CD14-positive monocyte (primary cell): ENCODE results near the gene TMED9. TPM values are rescaled to one million over a fixed set of nuclear protein-coding genes. Genes with fewer than 3 reads are reported as not detected.

Source experiments
- DNase-seq, 3 donors: peaks; one replicate each; pipeline ENCODE4 v3.0.0-alpha.2; 2011 to 2022
- H2AFZ ChIP-seq: 2 replicates; pipeline ENCODE4 v1.6.0; 2012; ENCODE audit warnings: mild to moderate bottlenecking, low read depth, low read length, inconsistent platforms; ENCODE audit not compliant: insufficient read depth, poor library complexity, severe bottlenecking
- H3K27ac ChIP-seq, 2 donors: 1 replicate in 1 of 2; 2 replicates in 1 of 2; pipeline ENCODE4 v1.5.1; 2012 to 2013; ENCODE audit warnings: low read length in 2 of 2, control low read depth in 1 of 2, inconsistent platforms in 1 of 2, low read depth in 1 of 2, mild to moderate bottlenecking in 1 of 2
- H3K27me3 ChIP-seq, 2 donors: one replicate each; pipeline versions ENCODE4 v1.6.0 to v1.6.1; 2011 to 2013; ENCODE audit warnings: low read length in 2 of 2; ENCODE audit not compliant: control insufficient read depth in 2 of 2, insufficient read depth in 2 of 2
- H3K36me3 ChIP-seq, 2 donors: replicated peaks in 1 of 2; 1 replicate in 1 of 2; 2 replicates in 1 of 2; pipeline versions ENCODE4 v1.5.1 to v1.6.1; 2012 to 2013; ENCODE audit warnings: low read length in 2 of 2, control low read depth in 1 of 2, inconsistent platforms in 1 of 2, mild to moderate bottlenecking in 1 of 2; ENCODE audit not compliant: insufficient read depth in 2 of 2, control insufficient read depth in 1 of 2
- H3K4me1 ChIP-seq, 2 donors: 1 replicate in 1 of 2; 2 replicates in 1 of 2; pipeline versions ENCODE4 v1.5.1 to v1.6.1; 2012 to 2013; ENCODE audit warnings: low read length in 2 of 2, control low read depth in 1 of 2, inconsistent platforms in 1 of 2, mild to moderate bottlenecking in 1 of 2, moderate library complexity in 1 of 2; ENCODE audit not compliant: insufficient read depth in 2 of 2, control insufficient read depth in 1 of 2
- H3K4me2 ChIP-seq: replicated peaks from 2 replicates; pipeline ENCODE3; 2012; ENCODE audit warnings: low read length, moderate library complexity, mild to moderate bottlenecking; ENCODE audit not compliant: poor library complexity, severe bottlenecking; ENCODE audit errors: extremely low read depth
- H3K4me3 ChIP-seq, 3 experiments: fragments of 200-600 bp in 1 of 3; sonication (generic) in 1 of 3; replicated peaks in 1 of 3; 1 replicate in 2 of 3; 2 replicates in 1 of 3; pipeline ENCODE4 v1.5.1; 2011 to 2013; ENCODE audit warnings: low read length in 3 of 3, mild to moderate bottlenecking in 3 of 3, control low read depth in 2 of 3, low read depth in 2 of 3, inconsistent platforms in 1 of 3, moderate library complexity in 1 of 3
- H3K79me2 ChIP-seq: 2 replicates; pipeline ENCODE4 v1.6.0; 2012; ENCODE audit warnings: mild to moderate bottlenecking, control low read depth, inconsistent platforms, low read length, moderate library complexity; ENCODE audit not compliant: insufficient read depth
- H3K9ac ChIP-seq: 2 replicates; pipeline ENCODE4 v1.6.0; 2017; ENCODE audit warnings: low read length, mild to moderate bottlenecking; ENCODE audit not compliant: insufficient read depth, poor library complexity, severe bottlenecking
- H3K9me3 ChIP-seq, 2 donors: replicated peaks in 1 of 2; 1 replicate in 1 of 2; 2 replicates in 1 of 2; pipeline versions ENCODE4 v1.5.1 to v1.6.1; 2012 to 2013; ENCODE audit warnings: low read length in 2 of 2, control low read depth in 1 of 2; ENCODE audit not compliant: control insufficient read depth in 1 of 2, insufficient read depth in 1 of 2
- H4K20me1 ChIP-seq: 2 replicates; pipeline ENCODE4 v1.6.0; 2012; ENCODE audit warnings: mild to moderate bottlenecking, low read length, control low read depth, moderate library complexity; ENCODE audit not compliant: insufficient read depth
- H3K27ac Mint-ChIP-seq, 7 donors: one replicate each; pipeline ENCODE4 v1.8.0; 2020; ENCODE audit warnings: mild to moderate bottlenecking in 7 of 7, mixed read lengths in 7 of 7, moderate library complexity in 6 of 7, inconsistent platforms in 2 of 7
- H3K27me3 Mint-ChIP-seq, 3 donors: one replicate each; pipeline ENCODE4 v1.8.0; 2021 to 2022; ENCODE audit warnings: low read depth in 3 of 3, mild to moderate bottlenecking in 3 of 3, mixed read lengths in 3 of 3, moderate library complexity in 3 of 3, inconsistent platforms in 1 of 3
- H3K36me3 Mint-ChIP-seq, 2 donors: one replicate each; pipeline ENCODE4 v1.8.0; 2020; ENCODE audit warnings: mixed read lengths in 2 of 2, inconsistent platforms in 1 of 2, mild to moderate bottlenecking in 1 of 2
- H3K4me1 Mint-ChIP-seq: one replicate; pipeline ENCODE4 v1.8.0; 2020; ENCODE audit warnings: mild to moderate bottlenecking, mixed read lengths
- H3K4me3 Mint-ChIP-seq, 2 donors: one replicate each; pipeline ENCODE4 v1.8.0; 2020; ENCODE audit warnings: mild to moderate bottlenecking in 2 of 2, mixed read lengths in 2 of 2, moderate library complexity in 1 of 2
- H3K9me3 Mint-ChIP-seq, 7 donors: one replicate each; pipeline ENCODE4 v1.8.0; 2020 to 2022; ENCODE audit warnings: mixed read lengths in 7 of 7, mild to moderate bottlenecking in 6 of 7, moderate library complexity in 6 of 7, inconsistent platforms in 2 of 7
- WGBS: methylation state at CpG from one replicate; pipeline ENCODE4 v1.1.5; 2013; ENCODE audit warnings: missing lambda C conversion rate; ENCODE audit not compliant: insufficient coverage; 5-methylcytosine and 5-hydroxymethylcytosine counted together
- intact Hi-C, 2 donors: fragments of 100-400 bp; cut with micrococcal nuclease; formaldehyde crosslinking; loops; one replicate each; pipeline versions ENCODE4 v1.15.0 to v1.15.1; 2023
- polyA plus RNA-seq, 3 donors: library from polyadenylated mRNA; depleted of rRNA in 1 of 3; unstranded in 2 of 3; stranded (reverse) in 1 of 3; fragments of 300-500 nt in 2 of 3; fragments of >200 nt in 1 of 3; fragmentation: Illumina TruSeq in 2 of 3; gene quantifications; 1 replicate in 2 of 3; 2 replicates in 1 of 3; pipeline ENCODE4 v1.2.3, GENCODE V29; 2012 to 2021
- TF ChIP-seq, protein P1 (sequence below): fragments of 200-600 bp; IDR thresholded peaks from one replicate; pipeline ENCODE4 v1.8.0; 2022; ENCODE audit warnings: antibody characterized with exemption, mild to moderate bottlenecking

The TMED9 gene
- polyA plus RNA-seq, 3 donors, result 98.2 to 150 (median 136) TPM

DNA sequence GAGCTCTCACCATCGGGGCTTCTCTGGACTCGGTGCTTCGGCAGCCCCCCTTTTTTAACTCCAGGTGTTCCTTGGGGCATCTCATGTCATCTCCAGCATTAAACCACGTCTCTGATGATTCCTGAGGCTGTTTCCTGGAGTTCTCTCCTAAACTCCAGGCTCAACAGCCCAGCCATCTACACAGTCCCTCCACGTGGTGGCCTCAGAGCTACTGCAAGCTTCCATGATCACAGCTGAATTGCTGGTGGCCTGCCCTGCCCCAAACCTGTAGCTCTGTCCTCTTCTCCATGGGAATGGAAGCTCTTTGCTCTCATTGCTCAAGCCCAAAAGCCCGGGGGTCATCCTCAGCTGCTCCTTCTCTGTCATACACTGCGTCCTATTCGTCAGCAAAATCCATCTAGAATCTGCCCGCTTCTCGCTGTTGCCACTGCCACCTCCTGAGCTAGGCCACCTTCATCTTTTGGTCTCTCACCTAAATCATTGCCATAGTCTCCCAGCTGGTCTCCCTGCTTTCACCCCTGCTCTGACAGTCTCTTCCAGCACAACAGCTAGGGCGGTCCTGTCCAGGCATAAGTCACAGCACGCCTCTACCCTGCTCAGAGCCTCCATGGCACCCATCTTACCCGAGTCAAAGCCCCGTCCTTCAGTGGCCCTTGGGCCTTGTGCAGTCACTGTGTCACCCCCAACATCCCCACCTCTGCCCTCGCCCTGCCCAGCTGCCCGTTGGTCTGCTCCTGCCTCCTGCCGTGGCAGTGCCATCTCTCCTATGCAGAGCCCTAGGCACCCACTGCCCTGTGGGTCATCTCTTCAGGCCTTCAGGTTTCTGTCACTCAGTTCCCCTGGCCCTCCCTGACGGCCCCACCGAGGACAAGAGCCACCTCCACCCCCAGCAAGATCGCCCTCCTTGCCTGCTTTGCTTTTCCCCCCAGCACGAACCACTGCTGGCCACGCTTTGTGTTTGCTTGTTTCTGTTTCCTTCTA, 14.4 kb downstream of the TMED9 start:
- H3K79me2 ChIP-seq, result peaks cover 6% of the 10 kb centered on the region
- Mint-ChIP-seq H3K4me3 (no peak overlapping the region), H3K9me3 (peaks cover 0 to 2% (median 0%) of the 10 kb centered on the region in 7 donors), H3K4me1 (peaks cover 15% of the 10 kb centered on the region), H3K36me3 (peaks cover 26 to 41% of the 10 kb centered on the region in 2 donors), H3K27ac (peak overlapping the region in 2 of 7 donors; percentile 15 to 21), H3K27me3 (peaks cover 0 to 3% (median 3%) of the 10 kb centered on the region in 3 donors)
- no peak overlapping the region for H3K4me2 ChIP-seq
- no peaks in the 10 kb centered on the region for H3K9me3 ChIP-seq
- TF ChIP-seq, protein P1, sequence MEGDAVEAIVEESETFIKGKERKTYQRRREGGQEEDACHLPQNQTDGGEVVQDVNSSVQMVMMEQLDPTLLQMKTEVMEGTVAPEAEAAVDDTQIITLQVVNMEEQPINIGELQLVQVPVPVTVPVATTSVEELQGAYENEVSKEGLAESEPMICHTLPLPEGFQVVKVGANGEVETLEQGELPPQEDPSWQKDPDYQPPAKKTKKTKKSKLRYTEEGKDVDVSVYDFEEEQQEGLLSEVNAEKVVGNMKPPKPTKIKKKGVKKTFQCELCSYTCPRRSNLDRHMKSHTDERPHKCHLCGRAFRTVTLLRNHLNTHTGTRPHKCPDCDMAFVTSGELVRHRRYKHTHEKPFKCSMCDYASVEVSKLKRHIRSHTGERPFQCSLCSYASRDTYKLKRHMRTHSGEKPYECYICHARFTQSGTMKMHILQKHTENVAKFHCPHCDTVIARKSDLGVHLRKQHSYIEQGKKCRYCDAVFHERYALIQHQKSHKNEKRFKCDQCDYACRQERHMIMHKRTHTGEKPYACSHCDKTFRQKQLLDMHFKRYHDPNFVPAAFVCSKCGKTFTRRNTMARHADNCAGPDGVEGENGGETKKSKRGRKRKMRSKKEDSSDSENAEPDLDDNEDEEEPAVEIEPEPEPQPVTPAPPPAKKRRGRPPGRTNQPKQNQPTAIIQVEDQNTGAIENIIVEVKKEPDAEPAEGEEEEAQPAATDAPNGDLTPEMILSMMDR, result no peak
- H3K27ac ChIP-seq, result no peak overlapping the region
- 96% methylated on average over 19 of the region's 22 CpGs for WGBS
- no peak for DNase-seq
- no peak overlapping the region for H3K4me3 ChIP-seq
- intact Hi-C loops, result no loop called here
- no peak overlapping the region for H3K9ac ChIP-seq
- no peaks in the 10 kb centered on the region for H3K27me3 ChIP-seq
- H2AFZ ChIP-seq, result no peak overlapping the region
- H4K20me1 ChIP-seq, result peaks cover 26% of the 10 kb centered on the region
- peaks cover 4 to 25% of the 10 kb centered on the region in 2 donors for H3K36me3 ChIP-seq
- H3K4me1 ChIP-seq, result peaks cover 0 to under 1% of the 10 kb centered on the region in 2 donors

DNA sequence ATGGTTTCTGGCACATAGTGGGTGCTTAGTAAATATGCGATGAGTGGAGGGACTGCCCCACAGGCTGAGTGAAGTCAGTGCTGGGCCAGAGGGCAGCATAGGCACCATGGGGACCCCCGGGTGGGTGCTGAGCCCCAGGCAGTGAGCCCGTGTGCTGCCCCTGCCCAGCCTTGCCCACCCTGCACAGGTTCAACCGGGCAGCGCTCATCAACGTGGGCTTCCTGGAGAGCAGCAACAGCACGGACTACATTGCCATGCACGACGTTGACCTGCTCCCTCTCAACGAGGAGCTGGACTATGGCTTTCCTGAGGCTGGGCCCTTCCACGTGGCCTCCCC, 15.1 kb downstream of the TMED9 start:
- H3K9me3 ChIP-seq, result no peaks in the 10 kb centered on the region
- peaks cover 26 to 45% of the 10 kb centered on the region in 2 donors for H3K36me3 Mint-ChIP-seq
- H3K27ac Mint-ChIP-seq, result no peak overlapping the region
- 76% methylated on average over 11 of the region's 11 CpGs for WGBS
- H3K4me3 Mint-ChIP-seq, result no peak overlapping the region
- H3K36me3 ChIP-seq, result peaks cover 4 to 27% of the 10 kb centered on the region in 2 donors
- no peaks in the 10 kb centered on the region for H3K27me3 ChIP-seq
- no peak overlapping the region for H2AFZ ChIP-seq
- no peak overlapping the region for H3K4me2 ChIP-seq
- H3K9ac ChIP-seq, result no peak overlapping the region
- intact Hi-C loops, result no loop called here
- H3K27me3 Mint-ChIP-seq, result peaks cover 0 to 3% (median 3%) of the 10 kb centered on the region in 3 donors
- no peaks in the 10 kb centered on the region for H3K79me2 ChIP-seq
- TF ChIP-seq, protein P1, result no peak
- peaks cover 20% of the 10 kb centered on the region for H4K20me1 ChIP-seq
- DNase-seq, result no peak
- H3K4me1 ChIP-seq, result no peaks in the 10 kb centered on the region
- H3K9me3 Mint-ChIP-seq, result peaks cover 0 to 2% (median 0%) of the 10 kb centered on the region in 7 donors
- H3K4me1 Mint-ChIP-seq, result peaks cover 12% of the 10 kb centered on the region
- H3K4me3 ChIP-seq, result no peak overlapping the region
- no peak overlapping the region for H3K27ac ChIP-seq
